GM18858 (cell line): Measurements from ENCODE around the gene LCORL.
"Not testable (repeated sequence)": the region's sequence is repeated elsewhere in the genome, so short reads cannot be mapped to it uniquely, and the experiment has no call there.

ENCODE experiments used
- ATAC-seq: cut with Tn5 transposase; IDR thresholded peaks from one replicate; pipeline ENCODE4 v1.9.1; 2021; ENCODE audit not compliant: unreplicated experiment

LCORL gene

DNA sequence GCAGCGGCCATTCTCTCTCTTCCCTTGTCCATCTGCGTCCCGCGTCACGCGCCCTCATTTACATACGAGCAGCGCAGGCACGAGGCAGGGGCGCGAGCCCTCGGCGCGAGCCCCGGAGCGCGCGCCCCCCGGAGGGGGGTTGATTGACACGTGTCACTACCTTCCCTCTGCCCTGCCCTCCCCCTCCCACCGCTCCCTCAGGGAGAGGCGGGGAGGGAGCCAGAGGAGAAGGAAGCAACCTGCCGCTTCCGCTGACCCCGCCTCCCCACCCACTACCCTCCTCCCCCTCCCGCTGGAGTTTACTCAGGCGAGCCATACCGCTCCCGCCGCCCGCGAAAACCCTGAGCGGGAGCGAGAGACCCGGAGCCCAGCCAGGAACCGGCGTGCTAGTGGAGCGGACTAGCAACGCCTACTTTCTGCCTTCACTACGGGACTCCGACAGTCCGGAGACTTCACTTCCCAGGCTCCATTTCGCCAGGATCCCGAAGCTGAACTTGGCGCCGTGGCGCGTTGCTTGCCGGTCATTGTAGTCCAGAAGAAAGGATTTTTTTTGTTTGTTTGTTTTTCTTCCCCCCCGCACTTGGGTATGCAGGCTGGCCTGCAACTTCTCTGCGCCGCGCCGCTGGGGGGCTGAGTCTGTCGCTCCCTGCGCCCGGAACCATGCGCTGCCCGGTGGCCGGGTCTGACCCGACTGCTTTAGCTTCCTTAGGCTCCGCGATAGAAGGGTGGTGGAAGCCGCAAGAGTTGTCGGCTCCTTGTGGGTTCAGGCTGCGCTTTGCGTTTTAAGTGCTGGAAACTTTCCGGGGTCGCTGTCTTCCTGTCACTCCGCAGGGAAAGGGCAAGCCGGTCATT lies at the start of gene LCORL:
Gene LCORL (minus strand): TSS at position 36 of the 852 bp plus-strand sequence. CDS start 4 bp downstream, at position 32.
- ATAC-seq = peak; percentile 75

GRCh38 chr4:18069810-18070209 lies 48.3 kb upstream of the LCORL start:
- ATAC-seq = no peak

- ATAC-seq = no peak
These were observed 45.5 kb upstream of the LCORL start for GRCh38 chr4:18067031-18067430.

DNA sequence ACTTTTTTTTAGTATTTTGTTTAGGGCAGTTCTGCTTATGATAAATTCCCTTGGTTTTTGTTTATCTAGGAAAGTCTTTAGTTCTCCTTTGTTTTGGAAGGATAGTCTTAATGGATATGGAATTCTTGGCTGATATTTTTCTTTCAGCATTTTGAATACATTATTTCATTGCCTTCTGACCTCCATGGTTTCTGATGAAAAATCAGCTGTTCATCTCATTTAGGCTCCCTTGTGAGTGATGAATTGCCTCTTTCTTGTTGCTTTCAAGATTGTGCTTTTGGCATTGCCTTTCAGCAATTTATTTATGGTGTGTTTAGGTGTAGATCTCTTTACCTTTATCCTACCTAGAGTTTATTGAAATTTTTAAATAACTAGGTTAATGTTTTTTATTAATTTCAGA lies 41.5 kb upstream of the LCORL start:
- ATAC-seq = no peak

DNA sequence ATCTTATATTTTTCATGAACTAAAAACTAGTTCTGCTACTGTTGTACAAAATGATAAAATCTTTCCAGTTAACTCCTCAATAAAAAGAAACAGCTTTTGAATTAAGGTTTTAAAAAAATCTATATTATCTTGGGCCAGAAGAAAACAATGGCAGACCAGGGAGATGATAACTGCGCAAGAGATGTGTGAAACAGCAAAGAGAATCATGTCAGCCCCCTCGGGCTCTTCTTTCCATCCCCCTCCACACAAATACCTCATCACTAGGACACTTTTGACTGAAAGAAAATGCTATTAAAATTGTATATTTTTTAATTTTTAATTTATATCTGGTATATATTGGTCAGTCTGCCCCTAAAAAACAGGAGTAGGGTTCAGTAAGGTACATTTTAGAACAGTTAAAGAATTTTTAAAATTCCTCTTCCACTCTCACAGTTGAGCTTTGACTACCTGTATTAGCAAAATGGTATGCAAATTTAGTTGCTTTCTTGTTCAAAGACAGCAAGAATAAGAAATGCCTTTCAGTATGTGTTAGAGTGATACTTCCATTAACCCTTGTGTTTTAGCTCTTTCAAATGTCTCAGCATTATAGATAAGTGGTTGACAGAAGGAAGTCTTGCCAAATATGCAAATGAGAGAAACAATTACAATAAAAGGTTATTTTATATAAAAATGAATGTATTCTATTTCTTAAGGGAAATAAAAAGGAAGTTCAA lies 36.4 kb upstream of the LCORL start:
- peak; percentile 78 for ATAC-seq

- ATAC-seq = no peak
These were observed 34.5 kb upstream of the LCORL start for GRCh38 chr4:18056030-18056429.

DNA sequence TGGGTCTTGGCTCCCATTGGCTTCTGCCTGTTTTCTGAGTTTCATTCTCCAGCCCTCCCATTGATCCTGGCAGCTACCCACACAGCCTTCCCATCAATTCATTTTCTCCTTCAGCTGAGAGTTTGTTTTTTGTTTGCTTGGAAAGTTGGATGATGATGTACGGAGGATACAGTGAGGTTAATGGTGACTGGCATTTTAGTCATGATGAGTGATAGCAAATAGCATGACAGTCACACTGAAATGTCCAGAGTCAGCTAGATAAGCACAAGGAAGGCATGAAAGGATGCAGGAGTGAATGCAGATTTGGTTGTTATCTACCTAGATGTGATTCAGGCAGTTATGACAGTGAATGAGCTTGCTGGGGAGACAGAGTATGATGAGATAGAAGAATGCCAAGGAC lies 30.6 kb upstream of the LCORL start:
- no peak for ATAC-seq

GRCh38 chr4:18051281-18051680 lies 29.7 kb upstream of the LCORL start:
- ATAC-seq = no peak

DNA sequence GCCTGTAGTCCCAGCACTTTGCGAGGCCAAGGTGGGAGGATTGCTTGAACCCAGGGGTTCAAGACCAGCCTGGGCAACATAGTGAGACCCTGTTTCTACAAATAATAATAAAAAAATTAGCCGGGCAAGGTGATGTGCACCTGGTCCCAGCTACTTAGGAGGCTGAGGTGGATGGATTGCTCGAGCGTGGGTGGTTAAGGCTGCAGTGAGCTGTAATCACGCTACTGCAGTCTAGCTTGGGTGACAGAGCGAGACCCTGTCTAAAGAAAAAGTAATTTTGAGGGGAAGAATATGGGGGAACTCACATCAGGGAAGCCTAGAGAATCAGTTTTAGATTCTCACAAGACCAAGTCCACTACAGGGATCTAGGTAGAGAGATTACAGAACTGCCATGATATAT lies 28.9 kb upstream of the LCORL start:
- no peak for ATAC-seq

GRCh38 chr4:18049446-18049845 lies 27.9 kb upstream of the LCORL start:
- ATAC-seq = no peak

GRCh38 chr4:18042754-18043153 lies 21.2 kb upstream of the LCORL start:
- no peak for ATAC-seq

GRCh38 chr4:18042012-18042411 lies 20.5 kb upstream of the LCORL start:
- ATAC-seq = no peak

DNA sequence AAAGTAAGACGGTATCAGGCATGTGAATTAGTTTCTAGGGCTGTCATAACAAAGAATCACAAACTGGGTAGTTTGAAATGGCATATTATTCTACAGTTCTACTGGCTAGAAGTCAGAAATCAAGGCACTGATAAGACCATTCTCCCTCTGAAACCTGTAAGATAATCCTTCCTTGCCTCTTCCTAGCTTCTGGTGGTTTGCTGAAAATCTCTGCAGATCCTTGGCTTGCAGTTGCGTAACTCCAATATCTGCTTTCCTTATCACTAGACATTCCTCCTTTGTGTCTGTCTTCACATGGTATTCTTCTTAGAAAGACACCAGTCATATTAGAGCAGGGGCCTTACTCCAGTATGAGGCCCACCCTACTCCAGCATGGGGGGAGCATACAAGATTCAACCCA lies 19.6 kb upstream of the LCORL start:
- ATAC-seq = no peak

- ATAC-seq = no peak
These were observed 17.6 kb upstream of the LCORL start for GRCh38 chr4:18039113-18039512.

DNA sequence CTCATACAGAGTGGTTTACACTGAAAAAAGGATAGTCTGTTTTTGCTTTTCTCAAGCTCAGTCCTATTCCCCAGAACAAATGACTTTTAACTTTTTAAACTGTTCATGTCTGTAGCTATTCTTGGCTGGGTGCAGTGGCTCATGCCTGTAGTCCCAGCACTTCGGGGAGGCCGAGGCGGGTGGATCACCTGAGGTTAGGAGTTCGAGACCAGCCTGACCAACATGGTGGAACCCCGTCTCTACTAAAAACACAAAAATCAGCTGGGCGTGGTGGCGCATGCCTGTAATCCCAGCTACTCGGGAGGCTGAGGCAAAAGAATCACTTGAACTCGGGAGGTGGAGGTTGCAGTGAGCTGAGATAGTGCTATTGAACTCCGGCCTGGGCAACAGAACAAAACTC lies 14.8 kb upstream of the LCORL start:
- ATAC-seq = not testable (repeated sequence)

- no peak for ATAC-seq
These were observed 12.5 kb upstream of the LCORL start for GRCh38 chr4:18034099-18034498.

GRCh38 chr4:18033111-18034085 lies 11.8 kb upstream of the LCORL start:
- ATAC-seq = no peak

GRCh38 chr4:18025288-18025687 lies 3.7 kb upstream of the LCORL start:
- ATAC-seq = no peak

GRCh38 chr4:18022572-18023050 lies 1.1 kb upstream of the LCORL start:
- no peak for ATAC-seq

DNA sequence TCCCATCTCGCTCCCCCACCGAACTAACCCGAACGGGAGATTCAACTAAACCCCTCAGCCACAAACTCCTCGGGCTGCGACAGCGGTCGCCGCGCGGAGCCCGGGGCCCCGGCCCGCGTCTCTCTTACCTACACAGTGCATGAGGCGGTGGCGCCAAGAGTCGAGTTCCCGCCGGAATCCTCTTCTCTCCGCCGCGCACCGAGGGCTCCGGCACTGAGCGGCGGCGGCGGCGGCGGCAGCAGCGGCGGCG lies 160 bp downstream of the LCORL start:
- peak; percentile 4 for ATAC-seq
